ENCODE measurements around the gene INAVA.

Gene INAVA

GRCh38 chr1:200875416-200875815 is 19.3 kb upstream of the INAVA start:
- in situ Hi-C loops (cut with MboI; ENCODE audit: low sequenced_read_pairs) = no loop called here

- in situ Hi-C loops (cut with MboI; ENCODE audit: low sequenced_read_pairs) = no loop called here
Observed at GRCh38 chr1:200877010-200877409, 17.7 kb upstream of the INAVA start.

- in situ Hi-C loops (cut with MboI; ENCODE audit: low sequenced_read_pairs) = no loop called here
Observed at GRCh38 chr1:200877839-200878551, 16.7 kb upstream of the INAVA start.

GRCh38 chr1:200880212-200880611 is 14.5 kb upstream of the INAVA start:
- in situ Hi-C loops (cut with MboI; ENCODE audit: low sequenced_read_pairs) = no loop called here

GRCh38 chr1:200883118-200883517 is 11.6 kb upstream of the INAVA start:
- in situ Hi-C loops (cut with MboI; ENCODE audit: low sequenced_read_pairs) = no loop called here

GRCh38 chr1:200885623-200886402 is 8.9 kb upstream of the INAVA start:
- in situ Hi-C loops (cut with MboI; ENCODE audit: low sequenced_read_pairs) = no loop called here

GRCh38 chr1:200886594-200886993 is 8.1 kb upstream of the INAVA start:
- in situ Hi-C loops (cut with MboI; ENCODE audit: low sequenced_read_pairs) = no loop called here

GRCh38 chr1:200887036-200887435 is 7.7 kb upstream of the INAVA start:
- in situ Hi-C loops (cut with MboI; ENCODE audit: low sequenced_read_pairs) = no loop called here

GRCh38 chr1:200887772-200888348 is 6.8 kb upstream of the INAVA start:
- in situ Hi-C loops (cut with MboI; ENCODE audit: low sequenced_read_pairs) = no loop called here

- in situ Hi-C loops (cut with MboI; ENCODE audit: low sequenced_read_pairs) = no loop called here
Observed at GRCh38 chr1:200888349-200888838, 6.3 kb upstream of the INAVA start.

- in situ Hi-C loops (cut with MboI; ENCODE audit: low sequenced_read_pairs) = no loop called here
Observed at GRCh38 chr1:200889571-200889970, 5.1 kb upstream of the INAVA start.

- in situ Hi-C loops (cut with MboI; ENCODE audit: low sequenced_read_pairs) = no loop called here
Observed at GRCh38 chr1:200890027-200890426, 4.7 kb upstream of the INAVA start.

GRCh38 chr1:200890818-200891773 is 3.6 kb upstream of the INAVA start:
- in situ Hi-C loops (cut with MboI; ENCODE audit: low sequenced_read_pairs) = no loop called here

GRCh38 chr1:200891774-200892157 is 2.9 kb upstream of the INAVA start:
- in situ Hi-C loops (cut with MboI; ENCODE audit: low sequenced_read_pairs) = no loop called here

GRCh38 chr1:200892546-200892945 is 2.2 kb upstream of the INAVA start:
- in situ Hi-C loops (cut with MboI; ENCODE audit: low sequenced_read_pairs) = no loop called here

GRCh38 chr1:200892958-200893357 is 1.7 kb upstream of the INAVA start:
- in situ Hi-C loops (cut with MboI; ENCODE audit: low sequenced_read_pairs) = no loop called here

- in situ Hi-C loops (cut with MboI; ENCODE audit: low sequenced_read_pairs) = no loop called here
Observed at GRCh38 chr1:200893411-200893901, 1.2 kb upstream of the INAVA start.

GRCh38 chr1:200895443-200895789 is 716 bp downstream of the INAVA start:
- in situ Hi-C loops (cut with MboI; ENCODE audit: low sequenced_read_pairs) = no loop called here

- in situ Hi-C loops (cut with MboI; ENCODE audit: low sequenced_read_pairs) = no loop called here
Observed at GRCh38 chr1:200895801-200896530, 1.3 kb downstream of the INAVA start.
